GM19239 (cell line): ENCODE results near the gene LIPM.

Experiments
- DNase-seq: peaks from one replicate; pipeline ENCODE4 v3.0.0; 2011; ENCODE audit warnings: low spot score; ENCODE audit not compliant: insufficient read length
- FAIRE-seq: peaks from 2 replicates; lab custom pipeline; 2011; peaks lifted over from hg19 to GRCh38; lab: Jason Lieb, UNC

The LIPM gene, protein sequence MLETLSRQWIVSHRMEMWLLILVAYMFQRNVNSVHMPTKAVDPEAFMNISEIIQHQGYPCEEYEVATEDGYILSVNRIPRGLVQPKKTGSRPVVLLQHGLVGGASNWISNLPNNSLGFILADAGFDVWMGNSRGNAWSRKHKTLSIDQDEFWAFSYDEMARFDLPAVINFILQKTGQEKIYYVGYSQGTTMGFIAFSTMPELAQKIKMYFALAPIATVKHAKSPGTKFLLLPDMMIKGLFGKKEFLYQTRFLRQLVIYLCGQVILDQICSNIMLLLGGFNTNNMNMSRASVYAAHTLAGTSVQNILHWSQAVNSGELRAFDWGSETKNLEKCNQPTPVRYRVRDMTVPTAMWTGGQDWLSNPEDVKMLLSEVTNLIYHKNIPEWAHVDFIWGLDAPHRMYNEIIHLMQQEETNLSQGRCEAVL

DNA sequence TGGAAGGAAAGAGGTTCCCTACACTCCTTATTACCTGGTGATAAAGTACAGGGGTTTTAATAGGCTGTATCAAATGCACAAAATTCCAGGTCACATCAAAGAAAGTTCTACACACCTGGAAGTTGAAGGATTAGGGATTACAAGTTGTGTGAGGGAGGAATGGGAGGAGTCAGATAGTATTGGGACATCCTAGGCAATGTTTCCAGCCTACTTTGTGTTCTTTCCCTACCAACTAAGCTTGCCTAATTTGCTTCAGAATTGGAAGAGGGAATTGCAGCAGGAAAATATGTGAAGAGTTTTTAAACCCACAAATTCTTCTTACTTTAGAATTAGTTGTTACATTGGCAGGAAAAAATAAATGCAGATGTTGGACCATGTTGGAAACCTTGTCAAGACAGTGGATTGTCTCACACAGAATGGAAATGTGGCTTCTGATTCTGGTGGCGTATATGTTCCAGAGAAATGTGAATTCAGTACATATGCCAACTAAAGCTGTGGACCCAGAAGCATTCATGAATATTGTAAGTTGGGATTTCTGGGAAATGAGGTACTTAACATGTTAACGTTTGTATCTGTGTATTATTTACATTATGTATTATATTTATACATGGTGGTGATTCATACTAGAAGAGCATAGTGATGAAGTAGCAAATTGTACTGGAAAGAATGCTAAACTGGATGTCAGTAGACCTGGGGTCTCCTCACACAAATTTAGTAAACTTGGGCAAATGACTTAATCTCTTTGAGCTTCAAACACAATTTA, at the start of gene LIPM:
Gene LIPM, plus strand, starts transcription at position 208 of the 763 bp plus-strand sequence. Its CDS starts 167 bp downstream, at position 375.
- FAIRE-seq = peak; percentile 21
- no peak for DNase-seq

DNA sequence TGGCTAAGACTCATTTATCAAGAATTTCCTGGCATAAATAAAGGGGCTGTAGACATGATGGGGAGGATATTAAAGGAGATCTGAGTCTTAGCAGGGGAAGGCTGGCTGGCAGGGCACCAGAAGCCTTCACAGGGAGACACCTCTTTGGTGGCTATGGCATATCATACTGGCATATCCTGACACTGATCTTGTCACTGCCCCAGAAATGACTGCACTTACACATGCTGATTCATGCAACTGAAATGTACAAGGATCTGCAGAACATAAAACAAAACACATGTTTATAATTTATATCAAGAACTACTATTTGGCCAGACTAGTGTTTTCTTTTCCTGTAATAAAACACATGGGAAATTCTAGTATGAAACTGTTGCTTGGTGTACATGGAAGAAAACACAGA, 48.2 kb upstream of the LIPM start:
- DNase-seq (no peak), FAIRE-seq (no peak)

DNA sequence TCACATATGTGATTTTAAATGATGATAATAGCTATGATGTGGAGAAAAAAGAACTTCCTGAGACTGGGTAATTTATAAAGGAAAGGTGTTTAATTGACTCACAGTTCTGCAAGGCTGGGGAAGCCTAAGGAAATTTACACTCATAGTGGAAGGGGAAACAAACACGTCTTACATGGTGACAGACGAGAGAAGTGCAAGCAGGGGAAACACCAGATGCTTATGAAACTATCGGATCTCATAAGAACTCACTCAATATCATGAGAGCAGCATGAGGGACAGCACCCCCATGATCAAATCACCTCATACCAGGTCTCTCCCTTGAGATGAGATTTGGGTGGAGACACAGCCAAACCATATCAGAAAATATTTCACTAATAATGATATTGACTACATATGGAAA, 46.8 kb upstream of the LIPM start:
- FAIRE-seq (peak; percentile 71), DNase-seq (no peak)

DNA sequence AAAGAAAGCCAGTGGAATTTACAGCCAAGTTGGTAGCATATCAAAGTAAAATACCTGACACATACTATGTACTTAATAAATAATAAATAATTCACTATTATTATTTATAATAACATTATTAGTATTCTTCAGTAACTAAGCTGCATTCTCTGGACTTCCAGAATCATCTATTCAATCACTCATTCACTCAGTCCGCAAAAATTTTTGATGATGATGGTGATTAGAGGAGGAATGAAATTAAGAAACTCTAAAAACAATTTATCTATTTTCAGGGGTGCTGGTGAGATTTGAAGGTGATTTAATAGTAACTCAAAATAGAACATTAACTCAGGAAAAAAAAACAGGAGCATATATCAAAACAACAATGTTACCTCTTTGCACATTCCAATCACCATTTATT, 45.9 kb upstream of the LIPM start:
- DNase-seq = no peak
- FAIRE-seq = no peak

DNA sequence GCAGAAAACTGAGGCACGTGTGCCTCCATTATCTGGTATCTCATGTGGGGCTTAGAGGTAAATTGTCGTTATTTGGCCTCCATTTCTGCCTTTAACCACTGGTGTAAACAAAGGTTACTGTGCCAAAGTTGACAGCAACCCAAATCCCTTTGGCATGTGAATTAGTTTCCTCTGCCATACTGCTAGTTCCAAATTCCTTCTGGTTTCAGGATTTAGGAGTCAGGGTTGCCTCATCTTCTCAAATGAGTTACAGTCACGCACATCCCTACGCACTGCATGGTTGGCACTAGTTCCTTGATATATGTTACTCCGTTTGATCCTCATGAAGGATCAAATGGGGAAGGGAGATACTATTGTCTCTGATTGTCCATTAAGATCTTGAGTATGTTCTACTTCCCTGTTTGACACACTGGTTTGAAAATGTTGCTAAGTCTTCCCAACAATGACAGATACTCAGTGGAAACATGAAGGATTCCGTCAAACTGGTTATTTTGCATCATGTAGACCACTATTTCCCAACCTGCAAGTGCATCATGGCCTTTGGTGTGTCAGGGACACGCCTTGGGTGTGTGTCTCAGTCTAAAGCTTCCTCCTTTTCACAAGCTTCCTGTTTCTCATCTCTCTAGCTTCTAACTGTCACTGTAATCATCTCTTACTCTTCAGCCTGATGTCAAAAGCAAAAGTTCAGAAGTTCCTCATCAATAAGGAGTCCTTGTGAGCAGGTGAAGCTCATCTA, 43.0 kb upstream of the LIPM start, which contains the start of gene LIPN:
Gene LIPN, plus strand, starts transcription at position 655 of the 736 bp plus-strand sequence. CDS start 1,386 bp downstream, outside the sequence.
- FAIRE-seq (peak; percentile 67), DNase-seq (no peak)

DNA sequence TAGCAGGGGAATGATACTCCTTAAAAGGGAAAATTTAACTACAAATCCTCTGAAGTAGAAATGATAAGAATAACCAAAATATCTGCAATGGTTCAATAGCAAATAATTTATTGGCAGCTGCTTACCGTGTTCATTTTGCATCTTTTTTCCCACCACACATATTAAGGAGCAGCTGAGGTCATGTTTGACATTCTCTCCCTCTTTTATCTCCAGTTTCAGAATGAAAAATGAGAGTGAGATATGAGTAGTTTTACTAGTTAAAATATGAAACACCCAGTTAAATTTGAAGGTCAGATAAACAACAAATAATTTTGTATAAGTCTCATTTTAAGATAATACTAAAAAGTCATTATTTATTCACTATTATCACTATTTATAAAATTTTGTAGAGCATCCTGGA, 39.6 kb upstream of the LIPM start:
- no peak for FAIRE-seq
- DNase-seq = no peak

DNA sequence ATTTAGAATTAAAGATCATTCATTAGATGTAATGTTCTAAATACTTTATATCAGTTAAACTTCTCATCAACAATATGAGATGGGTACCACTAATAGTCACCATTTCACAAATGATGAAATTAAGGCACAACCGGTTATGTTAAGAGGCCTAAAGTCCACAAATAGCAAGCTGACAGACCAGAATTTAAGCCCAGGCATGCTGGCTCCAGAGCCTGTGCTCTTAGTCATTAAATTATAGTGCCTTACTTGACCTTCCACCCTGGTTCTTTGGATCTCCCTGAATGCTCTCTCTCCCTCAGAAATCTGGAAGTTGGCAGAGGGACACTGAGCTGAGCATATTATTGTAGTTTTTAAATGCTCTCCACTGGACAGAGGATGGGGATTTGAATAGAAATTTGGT, 39.1 kb upstream of the LIPM start:
- DNase-seq = no peak
- FAIRE-seq = no peak

DNA sequence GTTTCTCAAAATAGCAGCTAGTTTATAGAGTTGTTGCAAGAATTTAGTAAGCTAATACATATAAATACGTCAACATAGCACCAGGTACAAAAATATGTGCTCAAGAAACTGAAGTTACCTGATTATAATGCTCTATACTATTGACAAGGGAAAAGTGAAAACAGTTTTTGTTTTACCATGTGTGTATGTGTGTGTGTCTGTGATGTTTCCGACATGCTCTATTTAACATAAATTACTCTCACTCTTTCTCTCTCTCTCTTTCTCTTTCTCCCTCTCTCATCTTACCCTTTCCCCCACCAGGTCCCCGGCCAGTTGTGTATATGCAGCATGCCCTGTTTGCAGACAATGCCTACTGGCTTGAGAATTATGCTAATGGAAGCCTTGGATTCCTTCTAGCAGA, 38.4 kb upstream of the LIPM start:
- FAIRE-seq (no peak), DNase-seq (no peak)

DNA sequence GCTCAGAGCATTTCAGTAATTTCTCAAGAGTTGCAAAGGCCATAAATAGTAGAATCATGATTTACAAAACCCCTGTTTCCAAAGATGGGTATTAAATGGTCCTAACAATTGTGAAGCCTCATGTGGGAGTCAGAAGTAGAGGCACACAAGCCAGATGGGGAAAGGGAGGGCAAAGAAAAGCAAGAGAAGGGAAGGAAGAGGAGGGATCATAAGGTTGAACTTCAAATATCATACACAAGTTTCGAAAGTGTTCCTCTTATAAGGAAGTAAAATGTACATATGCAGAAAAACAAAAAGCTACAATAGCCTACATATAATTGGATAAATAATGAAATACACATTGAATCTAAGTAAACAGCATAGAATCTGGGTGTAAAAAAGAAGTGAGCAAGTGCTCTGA, 36.7 kb upstream of the LIPM start:
- DNase-seq = no peak
- FAIRE-seq = no peak

DNA sequence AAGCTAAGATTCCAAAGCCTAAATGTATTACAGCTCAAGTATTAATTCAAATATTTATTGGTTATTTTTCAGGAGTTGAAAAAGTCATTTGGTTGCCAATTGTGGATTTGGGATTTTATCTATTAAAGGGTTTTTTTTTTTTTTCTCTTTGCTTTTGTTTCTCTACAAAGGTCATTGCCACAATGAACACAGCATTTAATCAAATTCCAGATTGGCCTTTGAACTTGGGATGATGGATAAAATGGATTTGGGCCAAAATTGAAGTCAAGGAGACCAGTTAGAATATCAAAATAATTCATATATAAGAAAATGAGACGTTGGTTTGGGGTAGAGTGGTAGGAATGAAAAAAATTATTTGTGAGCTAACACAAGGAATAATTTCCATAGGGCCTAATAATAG, 33.1 kb upstream of the LIPM start:
- FAIRE-seq = no peak
- no peak for DNase-seq

DNA sequence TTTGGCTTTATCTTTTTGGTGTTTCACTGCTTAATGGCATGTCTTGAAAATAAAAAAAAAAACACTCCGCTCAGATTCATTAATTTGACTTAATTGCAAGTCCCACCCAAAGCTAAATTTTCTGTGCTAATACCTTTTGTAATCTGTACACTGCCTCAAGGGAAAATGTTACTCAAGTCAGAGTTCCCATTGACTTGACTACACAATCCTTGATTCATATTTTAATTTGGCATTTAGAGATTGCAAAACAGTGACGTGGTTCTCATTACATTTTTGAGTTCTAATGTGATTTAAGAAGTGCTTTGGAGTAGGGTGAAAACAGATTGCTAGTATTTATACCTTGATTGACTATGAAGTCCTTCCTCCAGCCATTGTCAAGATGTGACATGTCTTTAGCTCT, 21.3 kb upstream of the LIPM start:
- DNase-seq (no peak), FAIRE-seq (no peak)

DNA sequence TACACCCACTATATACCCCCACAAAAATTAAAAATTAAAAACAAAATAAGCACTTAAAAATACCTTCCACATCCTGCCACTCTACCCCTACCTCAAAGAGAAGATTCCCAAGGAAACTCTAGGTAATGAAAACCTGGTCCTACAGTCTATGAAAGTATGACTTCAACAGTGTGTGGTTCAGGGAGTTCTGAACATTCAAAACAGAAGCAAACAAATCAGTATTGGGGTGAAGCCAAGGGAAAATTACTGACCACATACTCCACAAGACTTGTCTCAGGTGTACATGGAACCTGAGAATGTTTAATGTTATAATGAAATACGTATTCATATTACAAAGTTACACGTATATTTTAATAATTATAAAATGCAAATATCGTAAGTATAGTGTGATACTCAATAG, 20.3 kb upstream of the LIPM start:
- no peak for DNase-seq
- no peak for FAIRE-seq

DNA sequence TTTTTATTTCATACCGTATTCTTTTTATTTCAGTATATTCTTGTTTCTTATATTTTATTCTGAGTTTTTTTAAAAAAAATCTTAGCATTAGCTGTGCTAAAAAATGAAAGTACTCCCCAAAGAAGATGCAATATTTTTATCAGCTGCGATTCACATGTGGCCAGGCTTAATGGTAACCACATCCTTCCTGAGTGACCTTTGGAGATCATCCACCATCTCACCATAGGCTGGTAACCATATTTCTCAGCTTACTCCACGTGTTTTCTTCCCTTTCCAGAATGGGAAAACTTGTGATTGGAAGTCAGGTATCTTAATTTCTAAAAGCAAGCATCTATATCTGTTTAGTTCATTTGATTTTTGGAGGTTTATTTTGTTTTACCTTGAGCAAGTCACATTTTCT, 18.8 kb upstream of the LIPM start:
- no peak for FAIRE-seq
- no peak for DNase-seq

DNA sequence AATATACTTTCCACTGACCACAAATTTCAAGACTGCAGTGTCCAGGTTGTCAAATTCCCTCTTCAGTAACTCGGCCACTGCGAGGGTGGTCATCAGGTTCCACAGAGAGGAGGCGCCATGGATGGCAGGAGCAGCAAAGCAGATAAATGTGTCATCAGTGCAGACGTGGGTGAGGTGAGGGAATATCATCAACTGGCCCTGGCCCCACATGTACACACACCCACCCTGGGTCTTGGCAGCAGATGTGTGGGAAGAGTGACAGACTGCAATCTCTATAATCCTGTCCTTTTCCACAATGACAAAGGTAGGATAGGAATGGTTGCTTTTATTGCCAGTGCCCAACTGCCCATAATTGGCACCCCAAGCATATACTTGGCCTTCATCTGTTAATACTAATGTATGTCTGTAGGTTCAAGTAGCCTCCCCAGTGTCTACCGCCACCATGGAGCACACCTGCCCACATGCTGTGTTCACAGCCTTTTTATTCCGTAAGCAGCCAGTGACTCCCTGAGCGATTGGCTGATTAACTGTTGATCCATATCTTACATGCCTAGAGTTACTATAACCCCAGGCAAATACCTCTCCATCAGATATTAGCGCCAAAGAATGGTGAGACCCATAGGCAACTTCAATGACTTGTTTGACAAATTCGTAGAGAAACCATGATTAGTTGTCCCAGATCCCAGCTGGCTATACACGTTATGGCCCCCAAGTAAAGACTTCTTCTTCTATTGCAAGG, 16.3 kb upstream of the LIPM start:
- FAIRE-seq = no peak
- DNase-seq = no peak

DNA sequence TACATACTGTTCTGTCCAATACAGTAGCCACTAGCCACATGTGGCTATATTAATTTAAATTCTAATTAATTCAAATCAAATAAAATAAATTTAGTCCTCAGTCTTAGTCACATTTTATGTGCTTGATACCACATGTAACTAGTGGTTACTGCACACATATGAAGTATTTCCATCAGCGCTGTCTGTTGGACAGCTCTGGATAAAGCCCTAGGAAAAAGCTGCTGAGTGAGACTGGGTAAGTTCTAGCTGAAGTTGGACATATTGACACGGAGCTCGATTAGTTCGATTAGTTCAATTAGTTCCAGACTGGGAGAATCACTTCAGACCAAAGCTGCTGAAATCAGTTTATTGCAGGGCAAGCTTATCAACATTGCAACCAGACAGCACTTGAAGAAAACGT, 15.1 kb upstream of the LIPM start:
- FAIRE-seq (no peak), DNase-seq (no peak)

DNA sequence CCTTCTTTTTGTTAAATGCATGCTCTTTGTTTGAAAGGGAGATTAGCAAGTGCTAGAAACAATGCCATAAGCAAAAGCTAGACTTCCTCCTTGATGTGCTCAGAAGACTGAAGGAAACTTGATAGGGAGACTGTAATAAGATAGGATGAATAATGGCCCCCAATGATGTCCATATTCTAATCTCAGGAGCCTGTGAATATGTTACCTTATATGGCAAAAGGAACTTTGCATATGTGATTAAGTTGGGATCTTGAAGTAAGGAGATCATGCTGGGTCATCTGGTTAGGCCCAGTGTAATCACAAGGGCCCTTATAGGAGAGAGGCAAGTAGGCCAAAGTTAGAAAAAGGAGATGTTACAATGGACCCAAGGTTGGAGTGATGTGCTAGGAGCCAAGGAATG, 13.6 kb upstream of the LIPM start:
- DNase-seq (no peak), FAIRE-seq (no peak)

DNA sequence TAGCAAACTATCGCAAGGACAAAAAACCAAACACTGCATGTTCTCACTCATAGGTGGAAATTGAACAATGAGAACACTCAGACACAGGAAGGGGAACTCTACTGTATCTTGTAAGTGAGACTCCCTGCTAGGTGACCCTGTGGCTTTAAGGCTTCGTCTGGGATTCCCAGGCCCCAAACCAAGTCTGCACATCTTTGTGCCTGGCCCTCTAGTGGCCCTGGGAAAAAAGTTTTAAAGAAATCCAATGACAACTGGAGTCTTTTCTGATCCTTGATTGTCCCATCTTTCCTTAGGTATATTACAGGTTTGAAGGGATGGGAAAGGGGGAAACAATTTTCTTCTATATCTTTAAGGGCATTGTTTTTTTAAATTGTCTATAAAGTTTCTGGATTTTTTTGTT, 10.6 kb upstream of the LIPM start:
- DNase-seq (no peak), FAIRE-seq (no peak)

DNA sequence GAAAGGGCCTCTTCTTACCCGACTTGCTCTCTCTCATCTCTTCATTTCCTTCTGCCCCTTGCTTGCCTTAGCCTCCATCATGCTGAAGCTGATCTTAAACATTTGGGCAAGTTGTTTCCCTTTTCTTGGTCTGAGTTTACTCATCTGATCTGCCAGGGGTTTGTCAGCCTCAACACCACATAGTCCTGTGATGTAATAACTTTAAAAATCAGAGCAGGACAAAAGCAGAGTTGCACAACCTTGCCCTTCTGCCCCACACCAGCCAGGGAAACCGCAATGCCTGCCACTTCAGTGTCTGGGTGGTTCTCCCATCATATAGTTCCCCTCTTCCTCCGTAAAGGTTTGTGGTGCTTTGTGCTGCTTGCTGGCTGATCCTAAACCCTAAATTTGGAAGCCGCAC, 9.9 kb upstream of the LIPM start:
- DNase-seq (no peak), FAIRE-seq (no peak)

DNA sequence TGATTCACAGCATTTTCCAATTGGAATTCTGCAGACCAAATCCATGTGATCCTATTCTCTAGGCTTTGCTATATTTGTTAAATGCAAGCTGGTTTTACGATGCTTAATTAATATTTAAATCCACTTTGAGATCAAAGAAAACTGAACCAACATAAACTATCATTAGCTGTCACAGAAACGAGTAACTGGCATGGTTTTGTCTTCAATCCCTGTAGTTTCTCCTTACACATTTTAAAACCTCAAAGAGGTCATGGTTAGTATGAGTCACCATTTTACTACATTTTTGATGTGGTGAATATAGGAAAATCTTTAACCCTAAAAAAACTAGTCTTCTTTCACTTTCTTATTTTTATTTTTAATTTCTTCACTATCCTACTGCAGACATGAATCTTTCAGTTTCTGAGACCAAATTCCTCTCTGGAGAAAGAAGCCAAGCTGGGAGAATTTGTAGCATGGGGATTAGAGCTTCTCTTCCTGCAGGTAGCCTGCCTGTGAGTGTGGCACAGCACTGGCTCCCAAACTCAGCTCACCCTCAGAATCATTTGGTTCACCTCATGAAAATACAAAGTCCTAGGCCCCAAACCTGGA, 8.7 kb upstream of the LIPM start:
- no peak for DNase-seq
- FAIRE-seq = no peak

DNA sequence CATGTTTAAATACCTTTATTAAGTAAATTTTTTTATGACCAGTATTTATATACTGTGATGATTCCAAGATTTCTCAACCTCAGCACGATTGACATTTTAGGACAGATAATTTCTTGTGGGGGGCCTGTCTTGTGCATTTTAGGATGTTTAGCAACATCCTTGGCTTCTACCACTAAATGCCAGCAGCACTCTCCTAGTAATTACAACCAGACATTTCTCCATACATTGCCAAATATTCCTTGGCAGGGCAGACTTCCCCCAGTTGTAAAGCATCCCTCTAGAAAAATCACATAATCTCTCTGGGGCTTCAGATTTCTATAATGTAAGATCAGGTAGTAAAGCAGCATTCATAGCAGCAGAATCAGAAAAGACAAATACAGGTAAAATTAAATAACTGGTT, 7.8 kb upstream of the LIPM start:
- FAIRE-seq (no peak), DNase-seq (no peak)
